Measurements from ENCODE around the gene MAN1A1.
A peak's percentile ranks its signal among the peaks of the same experiment; 100 is the strongest.

The MAN1A1 gene

GRCh38 chr6:119325559-119326265 lies 23.8 kb downstream of the MAN1A1 start:
- no peak for DNase-seq (ENCODE audit: low read depth in 2 of 2)

- DNase-seq (ENCODE audit: low read depth in 2 of 2): no peak
These were observed 24.8 kb downstream of the MAN1A1 start for GRCh38 chr6:119324718-119325117.

- DNase-seq (ENCODE audit: low read depth in 2 of 2): no peak
These were observed 25.6 kb downstream of the MAN1A1 start for GRCh38 chr6:119323931-119324330.

GRCh38 chr6:119323478-119323877 lies 26.1 kb downstream of the MAN1A1 start:
- DNase-seq (ENCODE audit: low read depth in 2 of 2): no peak

GRCh38 chr6:119322715-119323350 lies 26.7 kb downstream of the MAN1A1 start:
- no peak for DNase-seq (ENCODE audit: low read depth in 2 of 2)

- DNase-seq (ENCODE audit: low read depth in 2 of 2): no peak
These were observed 27.5 kb downstream of the MAN1A1 start for GRCh38 chr6:119322034-119322433.

- no peak for DNase-seq (ENCODE audit: low read depth in 2 of 2)
These were observed 29.9 kb downstream of the MAN1A1 start for GRCh38 chr6:119319694-119320093.

GRCh38 chr6:119318730-119319129 lies 30.8 kb downstream of the MAN1A1 start:
- DNase-seq (ENCODE audit: low read depth in 2 of 2): no peak

GRCh38 chr6:119318176-119318575 lies 31.4 kb downstream of the MAN1A1 start:
- DNase-seq (ENCODE audit: low read depth in 2 of 2): no peak

- DNase-seq (ENCODE audit: low read depth in 2 of 2): no peak
These were observed 32.6 kb downstream of the MAN1A1 start for GRCh38 chr6:119317007-119317406.

GRCh38 chr6:119314885-119315272 lies 34.7 kb downstream of the MAN1A1 start:
- no peak for DNase-seq (ENCODE audit: low read depth in 2 of 2)

GRCh38 chr6:119313937-119314884 lies 35.4 kb downstream of the MAN1A1 start:
- DNase-seq (ENCODE audit: low read depth in 2 of 2): no peak

- no peak for DNase-seq (ENCODE audit: low read depth in 2 of 2)
These were observed 36.7 kb downstream of the MAN1A1 start for GRCh38 chr6:119312875-119313338.

GRCh38 chr6:119312441-119312840 lies 37.1 kb downstream of the MAN1A1 start:
- DNase-seq (ENCODE audit: low read depth in 2 of 2): no peak

GRCh38 chr6:119311514-119312142 lies 37.9 kb downstream of the MAN1A1 start:
- DNase-seq (ENCODE audit: low read depth in 2 of 2): no peak

GRCh38 chr6:119310486-119311036 lies 39.0 kb downstream of the MAN1A1 start:
- DNase-seq (ENCODE audit: low read depth in 2 of 2): no peak

GRCh38 chr6:119308991-119309657 lies 40.4 kb downstream of the MAN1A1 start:
- DNase-seq (ENCODE audit: low read depth in 2 of 2): peak; percentile 33 to 51

GRCh38 chr6:119308048-119308570 lies 41.5 kb downstream of the MAN1A1 start:
- DNase-seq (ENCODE audit: low read depth in 2 of 2): peak; percentile 72 to 73

- no peak for DNase-seq (ENCODE audit: low read depth in 2 of 2)
These were observed 42.5 kb downstream of the MAN1A1 start for GRCh38 chr6:119307056-119307455.

- DNase-seq (ENCODE audit: low read depth in 2 of 2): no peak
These were observed 43.1 kb downstream of the MAN1A1 start for GRCh38 chr6:119306396-119306968.
